Measurements from ENCODE around the gene ZNF726. TPM values are rescaled to one million over a fixed set of nuclear protein-coding genes. Genes with fewer than 3 reads are reported as not detected.
"Not testable (repeated sequence)": the region's sequence is repeated elsewhere in the genome, so short reads cannot be mapped to it uniquely, and the experiment has no call there.

The ZNF726 gene
- total and polyA plus RNA-seq, 2 experiments from 2014 or later, result 1.1 to 4.8 TPM

DNA sequence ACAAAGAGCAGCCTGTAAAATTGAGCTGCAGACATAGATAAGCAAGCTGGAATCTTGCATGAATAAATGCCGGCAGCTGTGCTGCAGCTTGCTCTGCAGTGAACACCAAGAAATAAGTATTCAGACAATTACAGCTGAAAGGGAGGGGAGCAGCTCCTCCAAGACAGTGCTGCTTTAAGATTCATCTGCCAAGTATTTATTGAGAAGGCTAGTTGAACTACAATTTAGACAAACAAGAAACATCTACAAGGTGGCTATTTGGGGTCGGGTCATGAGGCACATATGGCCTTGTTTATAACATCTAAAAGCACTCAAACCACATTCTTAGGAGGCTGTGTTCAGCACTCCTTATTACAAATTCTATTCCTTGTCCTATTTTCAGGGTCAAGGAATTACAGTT lies 34.9 kb downstream of the ZNF726 start:
- Histone ChIP-seq H3K27ac (no peak overlapping the region), H3K4me2 (ENCODE audit: unreplicated experiment) (no peak overlapping the region), H3K4me1 (ENCODE audit: insufficient read depth) (no peaks in the 10 kb centered on the region), H3K9me2 (ENCODE audit: insufficient read depth) (no peaks in the 10 kb centered on the region), H3K79me2 (ENCODE audit: insufficient read depth) (no peaks in the 10 kb centered on the region), H3K4me3 (no peak overlapping the region), H3K9ac (no peak overlapping the region), H3F3A (ENCODE audit: insufficient read depth) (no peaks in the 10 kb centered on the region), H3K27me3 (replicated peaks; ENCODE audit: insufficient read depth) (no peaks in the 10 kb centered on the region), H2AFZ (no peak overlapping the region), H4K20me1 (ENCODE audit: insufficient read depth) (no peaks in the 10 kb centered on the region), H3K36me3 (ENCODE audit: low read depth) (no peaks in the 10 kb centered on the region), H3K9me3 (ENCODE audit: low read depth) (no peaks in the 10 kb centered on the region)
- DNase-seq, result no peak
- 25 to 26% methylated on average over 2 of the region's 2 CpGs for WGBS, 2 experiments (ENCODE audit: low coverage in 1 of 2, low lambda C conversion rate in 2 of 2, missing lambda C conversion rate in 2 of 2)
- TF ChIP-seq EZH2phosphoT487 (IDR thresholded peaks at IDR 0.05; ENCODE audit: insufficient read depth, low read depth) (no peak), EZH2 (IDR thresholded peaks at IDR 0.05; ENCODE audit: insufficient read depth, poor library complexity, severe bottlenecking) (no peak)
- in situ Hi-C loops (cut with MboI), result no loop called here

GRCh38 chr19:23956051-23956450 lies 41.4 kb downstream of the ZNF726 start:
- Histone ChIP-seq H3K9me2 (ENCODE audit: insufficient read depth) (no peaks in the 10 kb centered on the region), H3K79me2 (ENCODE audit: insufficient read depth) (no peaks in the 10 kb centered on the region), H4K20me1 (ENCODE audit: insufficient read depth) (no peaks in the 10 kb centered on the region), H3K4me1 (ENCODE audit: insufficient read depth) (no peaks in the 10 kb centered on the region), H3K9me3 (ENCODE audit: low read depth) (no peaks in the 10 kb centered on the region), H2AFZ (no peak overlapping the region), H3K4me3 (no peak overlapping the region), H3K36me3 (ENCODE audit: low read depth) (no peaks in the 10 kb centered on the region), H3F3A (ENCODE audit: insufficient read depth) (peaks cover 5% of the 10 kb centered on the region; the same call in 1 of the 2 replicates), H3K27me3 (replicated peaks; ENCODE audit: insufficient read depth) (no peaks in the 10 kb centered on the region), H3K4me2 (ENCODE audit: unreplicated experiment) (no peak overlapping the region), H3K27ac (no peak overlapping the region), H3K9ac (no peak overlapping the region)
- in situ Hi-C loops (cut with MboI), result no loop called here
- no peak for DNase-seq
- 60 to 72% methylated on average over 5 of the region's 5 CpGs for WGBS, 2 experiments (ENCODE audit: low coverage in 1 of 2, low lambda C conversion rate in 2 of 2, missing lambda C conversion rate in 2 of 2)
- no peak for TF ChIP-seq EZH2phosphoT487 (IDR thresholded peaks at IDR 0.05; ENCODE audit: insufficient read depth, low read depth)
- no peak for TF ChIP-seq EZH2 (IDR thresholded peaks at IDR 0.05; ENCODE audit: insufficient read depth, poor library complexity, severe bottlenecking)

DNA sequence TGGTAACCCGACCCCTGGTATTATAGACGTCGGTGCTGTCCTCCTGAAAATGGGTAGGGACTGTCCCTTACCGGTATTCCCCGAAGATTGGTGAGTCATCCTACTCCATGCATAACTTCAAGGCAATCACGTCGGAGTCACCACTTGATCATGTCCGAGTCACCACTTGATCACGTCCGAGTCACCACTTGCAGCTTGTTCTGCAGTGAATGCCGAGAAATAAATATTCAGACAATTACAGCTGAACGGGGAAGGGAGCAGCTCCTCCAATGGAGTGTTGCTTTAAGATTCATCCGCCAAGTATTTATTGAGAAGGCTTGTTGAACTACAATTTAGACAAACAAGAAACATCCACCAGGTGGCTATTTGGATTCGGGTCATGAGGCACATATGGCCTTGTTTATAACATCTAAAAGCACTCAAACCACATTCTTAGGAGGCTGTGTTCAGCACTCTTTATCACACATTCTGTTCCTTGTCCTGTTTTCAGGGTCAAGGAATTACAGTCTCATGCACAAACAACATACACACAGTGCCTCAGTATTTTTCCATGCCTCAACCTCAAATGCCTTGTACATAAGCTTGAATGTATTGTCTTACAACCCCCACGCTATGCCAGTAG lies 43.1 kb downstream of the ZNF726 start:
- H3K9ac ChIP-seq, result no peak overlapping the region
- no peak overlapping the region for H3K27ac ChIP-seq
- H3K79me2 ChIP-seq (ENCODE audit: insufficient read depth), result no peaks in the 10 kb centered on the region
- no peaks in the 10 kb centered on the region for H3K36me3 ChIP-seq (ENCODE audit: low read depth)
- TF ChIP-seq EZH2 (IDR thresholded peaks at IDR 0.05; ENCODE audit: insufficient read depth, poor library complexity, severe bottlenecking) (no peak), EZH2phosphoT487 (IDR thresholded peaks at IDR 0.05; ENCODE audit: insufficient read depth, low read depth) (no peak)
- no peak overlapping the region for H3K4me2 ChIP-seq (ENCODE audit: unreplicated experiment)
- no peaks in the 10 kb centered on the region for H3K4me1 ChIP-seq (ENCODE audit: insufficient read depth)
- H2AFZ ChIP-seq, result no peak overlapping the region
- H4K20me1 ChIP-seq (ENCODE audit: insufficient read depth), result no peaks in the 10 kb centered on the region
- peak; percentile 79 for DNase-seq
- no peaks in the 10 kb centered on the region for H3K27me3 ChIP-seq (replicated peaks; ENCODE audit: insufficient read depth)
- WGBS, 2 experiments (ENCODE audit: low coverage in 1 of 2, low lambda C conversion rate in 2 of 2, missing lambda C conversion rate in 2 of 2), result 43 to 44% methylated on average over 15 of the region's 15 CpGs
- H3K9me2 ChIP-seq (ENCODE audit: insufficient read depth), result no peaks in the 10 kb centered on the region
- no peak overlapping the region for H3K4me3 ChIP-seq
- H3K9me3 ChIP-seq (ENCODE audit: low read depth), result no peaks in the 10 kb centered on the region
- H3F3A ChIP-seq (ENCODE audit: insufficient read depth), result peaks cover 5% of the 10 kb centered on the region; the same call in 1 of the 2 replicates
- in situ Hi-C loops (cut with MboI), result no loop called here

DNA sequence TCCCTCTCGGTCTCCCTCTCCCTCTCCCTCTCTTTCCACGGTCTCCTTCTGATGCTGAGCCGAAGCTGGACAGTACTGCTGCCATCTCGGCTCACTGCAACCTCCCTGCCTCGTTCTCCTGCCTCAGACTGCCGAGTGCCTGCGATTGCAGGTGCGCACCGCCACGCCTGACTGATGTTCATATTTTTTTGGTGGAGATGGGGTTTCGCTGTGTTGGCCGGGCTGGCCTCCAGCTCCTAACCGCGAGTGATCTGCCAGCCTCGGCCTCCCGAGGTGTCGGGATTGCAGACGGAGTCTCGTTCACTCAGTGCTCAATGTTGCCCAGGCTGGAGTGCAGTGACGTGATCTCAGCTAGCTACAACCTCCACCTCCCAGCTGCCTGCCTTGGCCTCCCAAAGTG lies 48.7 kb downstream of the ZNF726 start:
- H3K79me2 ChIP-seq (ENCODE audit: insufficient read depth); H2AFZ ChIP-seq; H3K4me2 ChIP-seq (ENCODE audit: unreplicated experiment); H3K27me3 ChIP-seq (replicated peaks; ENCODE audit: insufficient read depth); DNase-seq; H3K27ac ChIP-seq; H3K36me3 ChIP-seq (ENCODE audit: low read depth); H4K20me1 ChIP-seq (ENCODE audit: insufficient read depth); H3K9me3 ChIP-seq (ENCODE audit: low read depth); H3K9me2 ChIP-seq (ENCODE audit: insufficient read depth); H3K4me3 ChIP-seq; in situ Hi-C loops (cut with MboI); H3K4me1 ChIP-seq (ENCODE audit: insufficient read depth); H3K9ac ChIP-seq; H3F3A ChIP-seq (ENCODE audit: insufficient read depth): not testable (repeated sequence)
- 77 to 81% methylated on average over 18 to 20 of the region's 20 CpGs for WGBS, 2 experiments (ENCODE audit: low coverage in 1 of 2, low lambda C conversion rate in 2 of 2, missing lambda C conversion rate in 2 of 2)

- in situ Hi-C loops (cut with MboI); H4K20me1 ChIP-seq (ENCODE audit: insufficient read depth); H2AFZ ChIP-seq; H3K36me3 ChIP-seq (ENCODE audit: low read depth); H3K9ac ChIP-seq; H3K9me2 ChIP-seq (ENCODE audit: insufficient read depth); H3K27me3 ChIP-seq (replicated peaks; ENCODE audit: insufficient read depth); H3K4me3 ChIP-seq; DNase-seq; H3K4me1 ChIP-seq (ENCODE audit: insufficient read depth); H3K27ac ChIP-seq; H3K79me2 ChIP-seq (ENCODE audit: insufficient read depth); H3K9me3 ChIP-seq (ENCODE audit: low read depth); H3F3A ChIP-seq (ENCODE audit: insufficient read depth); H3K4me2 ChIP-seq (ENCODE audit: unreplicated experiment): not testable (repeated sequence)
- WGBS, 2 experiments (ENCODE audit: low coverage in 1 of 2, low lambda C conversion rate in 2 of 2, missing lambda C conversion rate in 2 of 2), result 88 to 100% methylated on average over 5 to 20 of the region's 25 CpGs
Observed at GRCh38 chr19:23963881-23964280, 49.2 kb downstream of the ZNF726 start.

DNA sequence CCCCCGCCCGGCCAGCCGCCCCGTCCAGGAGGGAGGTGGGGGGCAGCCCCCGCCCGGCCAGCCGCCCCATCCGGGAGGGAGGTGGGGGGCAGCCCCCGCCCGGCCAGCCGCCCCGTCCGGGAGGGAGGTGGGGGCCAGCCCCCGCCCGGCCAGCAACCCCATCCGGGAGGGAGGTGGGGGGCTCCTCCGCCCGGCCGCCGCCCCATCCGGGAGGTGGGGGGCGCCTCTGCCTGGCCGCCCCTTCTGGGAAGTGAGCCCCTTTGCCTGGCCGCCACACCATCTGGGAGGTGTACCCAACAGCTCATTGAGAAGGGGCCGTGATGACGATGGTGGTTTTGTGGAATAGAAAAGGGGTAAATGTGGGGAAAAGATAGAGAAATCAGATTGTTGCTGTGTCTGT lies 49.6 kb downstream of the ZNF726 start:
- H3K9ac ChIP-seq; H3K27me3 ChIP-seq (replicated peaks; ENCODE audit: insufficient read depth); H3K9me3 ChIP-seq (ENCODE audit: low read depth); H3K9me2 ChIP-seq (ENCODE audit: insufficient read depth); H3F3A ChIP-seq (ENCODE audit: insufficient read depth); H3K4me1 ChIP-seq (ENCODE audit: insufficient read depth); H3K4me2 ChIP-seq (ENCODE audit: unreplicated experiment); H4K20me1 ChIP-seq (ENCODE audit: insufficient read depth); H2AFZ ChIP-seq; DNase-seq; H3K36me3 ChIP-seq (ENCODE audit: low read depth); H3K79me2 ChIP-seq (ENCODE audit: insufficient read depth); H3K4me3 ChIP-seq; H3K27ac ChIP-seq; in situ Hi-C loops (cut with MboI): not testable (repeated sequence)
- 80 to 96% methylated on average over 5 to 11 of the region's 26 CpGs for WGBS, 2 experiments (ENCODE audit: low coverage in 1 of 2, low lambda C conversion rate in 2 of 2, missing lambda C conversion rate in 2 of 2)
